MM.1S (cell line): ENCODE results near the gene LGALS9.
"Not testable (repeated sequence)": the region's sequence is repeated elsewhere in the genome, so short reads cannot be mapped to it uniquely, and the experiment has no call there.

Source experiments
- EZH2 ChIP-seq: fragments of 300-600 bp; sonication (generic); optimal IDR thresholded peaks from 2 replicates; pipeline ENCODE3; 2017; ENCODE audit warnings: low read depth, mild to moderate bottlenecking, antibody characterized with exemption, low read length, mixed read lengths
- EZH2phosphoT487 ChIP-seq: fragments of 300-600 bp; sonication (generic); IDR thresholded peaks from 2 replicates; pipeline ENCODE4 v1.6.1; 2018; ENCODE audit warnings: antibody characterized with exemption, low read length
- TF ChIP-seq, protein P1 (sequence below): fragments of 300-600 bp; sonication (generic); IDR thresholded peaks from 2 replicates; pipeline ENCODE4 v1.5.1; 2016; ENCODE audit warnings: antibody characterized with exemption, low read length, mixed read lengths

DNA sequence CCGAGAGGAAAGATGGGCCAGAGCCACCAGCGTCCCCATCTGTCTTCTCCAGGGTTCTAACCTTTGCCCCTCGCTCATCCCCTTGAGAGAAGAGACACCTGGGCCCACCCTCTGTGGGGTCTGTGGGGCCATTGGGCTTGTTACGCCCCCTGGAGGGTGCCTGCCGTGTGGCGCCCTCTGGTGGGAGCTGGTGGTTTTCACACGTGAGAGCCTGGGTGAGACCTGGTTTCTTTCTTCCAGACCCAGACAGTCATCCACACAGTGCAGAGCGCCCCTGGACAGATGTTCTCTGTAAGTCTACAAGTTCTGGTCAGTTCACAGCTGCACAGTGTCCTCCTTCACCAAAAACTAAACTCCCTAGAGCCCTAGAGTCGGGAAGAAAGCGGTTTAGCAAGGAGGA is 14.6 kb downstream of the LGALS9 start:
- TF ChIP-seq, protein P1, sequence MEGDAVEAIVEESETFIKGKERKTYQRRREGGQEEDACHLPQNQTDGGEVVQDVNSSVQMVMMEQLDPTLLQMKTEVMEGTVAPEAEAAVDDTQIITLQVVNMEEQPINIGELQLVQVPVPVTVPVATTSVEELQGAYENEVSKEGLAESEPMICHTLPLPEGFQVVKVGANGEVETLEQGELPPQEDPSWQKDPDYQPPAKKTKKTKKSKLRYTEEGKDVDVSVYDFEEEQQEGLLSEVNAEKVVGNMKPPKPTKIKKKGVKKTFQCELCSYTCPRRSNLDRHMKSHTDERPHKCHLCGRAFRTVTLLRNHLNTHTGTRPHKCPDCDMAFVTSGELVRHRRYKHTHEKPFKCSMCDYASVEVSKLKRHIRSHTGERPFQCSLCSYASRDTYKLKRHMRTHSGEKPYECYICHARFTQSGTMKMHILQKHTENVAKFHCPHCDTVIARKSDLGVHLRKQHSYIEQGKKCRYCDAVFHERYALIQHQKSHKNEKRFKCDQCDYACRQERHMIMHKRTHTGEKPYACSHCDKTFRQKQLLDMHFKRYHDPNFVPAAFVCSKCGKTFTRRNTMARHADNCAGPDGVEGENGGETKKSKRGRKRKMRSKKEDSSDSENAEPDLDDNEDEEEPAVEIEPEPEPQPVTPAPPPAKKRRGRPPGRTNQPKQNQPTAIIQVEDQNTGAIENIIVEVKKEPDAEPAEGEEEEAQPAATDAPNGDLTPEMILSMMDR = not testable (repeated sequence)
- TF ChIP-seq EZH2phosphoT487, EZH2: not testable (repeated sequence)
